HL-60 (cell line): Measurements from ENCODE around the gene NSUN2.

Source experiments
- GABPA ChIP-seq: IDR thresholded peaks from 2 replicates; pipeline ENCODE4 v1.6.1; 2012; ENCODE audit warnings: low read depth
- POLR2AphosphoS5 ChIP-seq: IDR thresholded peaks from 2 replicates; pipeline ENCODE4 v1.6.1; 2012; ENCODE audit warnings: low read depth
- SPI1 ChIP-seq: IDR thresholded peaks from 2 replicates; pipeline ENCODE4 v1.6.1; 2012; ENCODE audit warnings: low read depth, mild to moderate bottlenecking, borderline replicate concordance
- TF ChIP-seq, protein P1 (sequence below): IDR thresholded peaks from one replicate; pipeline ENCODE4 v1.5.1; 2011; ENCODE audit warnings: low read length, control low read depth, inconsistent platforms; ENCODE audit not compliant: insufficient read depth
- TF ChIP-seq, protein P2 (sequence below): IDR thresholded peaks from 2 replicates; pipeline ENCODE4 v1.6.1; 2012; ENCODE audit warnings: low read depth; ENCODE audit not compliant: insufficient replicate concordance

DNA sequence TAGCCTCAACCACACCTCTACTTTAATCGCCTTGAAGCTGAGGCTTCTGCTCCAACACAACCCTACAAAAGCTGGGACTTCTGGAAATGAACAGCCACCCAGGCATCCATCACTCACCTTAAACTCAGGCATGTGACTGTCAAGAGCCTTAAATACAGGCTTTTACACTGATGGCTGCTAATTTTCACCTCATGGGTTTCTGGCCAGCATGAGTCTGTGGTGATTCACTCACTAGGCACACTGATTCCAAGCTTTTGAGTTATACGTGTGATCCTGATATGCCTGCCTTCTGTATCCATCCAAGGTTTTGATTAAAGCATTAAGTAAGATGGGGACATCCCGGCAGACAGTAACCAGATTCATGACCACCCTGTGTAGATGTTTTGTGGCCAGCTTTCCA is 8.9 kb downstream of the NSUN2 start:
- TF ChIP-seq, protein P1, sequence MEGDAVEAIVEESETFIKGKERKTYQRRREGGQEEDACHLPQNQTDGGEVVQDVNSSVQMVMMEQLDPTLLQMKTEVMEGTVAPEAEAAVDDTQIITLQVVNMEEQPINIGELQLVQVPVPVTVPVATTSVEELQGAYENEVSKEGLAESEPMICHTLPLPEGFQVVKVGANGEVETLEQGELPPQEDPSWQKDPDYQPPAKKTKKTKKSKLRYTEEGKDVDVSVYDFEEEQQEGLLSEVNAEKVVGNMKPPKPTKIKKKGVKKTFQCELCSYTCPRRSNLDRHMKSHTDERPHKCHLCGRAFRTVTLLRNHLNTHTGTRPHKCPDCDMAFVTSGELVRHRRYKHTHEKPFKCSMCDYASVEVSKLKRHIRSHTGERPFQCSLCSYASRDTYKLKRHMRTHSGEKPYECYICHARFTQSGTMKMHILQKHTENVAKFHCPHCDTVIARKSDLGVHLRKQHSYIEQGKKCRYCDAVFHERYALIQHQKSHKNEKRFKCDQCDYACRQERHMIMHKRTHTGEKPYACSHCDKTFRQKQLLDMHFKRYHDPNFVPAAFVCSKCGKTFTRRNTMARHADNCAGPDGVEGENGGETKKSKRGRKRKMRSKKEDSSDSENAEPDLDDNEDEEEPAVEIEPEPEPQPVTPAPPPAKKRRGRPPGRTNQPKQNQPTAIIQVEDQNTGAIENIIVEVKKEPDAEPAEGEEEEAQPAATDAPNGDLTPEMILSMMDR, result no peak
- TF ChIP-seq, protein P2, sequence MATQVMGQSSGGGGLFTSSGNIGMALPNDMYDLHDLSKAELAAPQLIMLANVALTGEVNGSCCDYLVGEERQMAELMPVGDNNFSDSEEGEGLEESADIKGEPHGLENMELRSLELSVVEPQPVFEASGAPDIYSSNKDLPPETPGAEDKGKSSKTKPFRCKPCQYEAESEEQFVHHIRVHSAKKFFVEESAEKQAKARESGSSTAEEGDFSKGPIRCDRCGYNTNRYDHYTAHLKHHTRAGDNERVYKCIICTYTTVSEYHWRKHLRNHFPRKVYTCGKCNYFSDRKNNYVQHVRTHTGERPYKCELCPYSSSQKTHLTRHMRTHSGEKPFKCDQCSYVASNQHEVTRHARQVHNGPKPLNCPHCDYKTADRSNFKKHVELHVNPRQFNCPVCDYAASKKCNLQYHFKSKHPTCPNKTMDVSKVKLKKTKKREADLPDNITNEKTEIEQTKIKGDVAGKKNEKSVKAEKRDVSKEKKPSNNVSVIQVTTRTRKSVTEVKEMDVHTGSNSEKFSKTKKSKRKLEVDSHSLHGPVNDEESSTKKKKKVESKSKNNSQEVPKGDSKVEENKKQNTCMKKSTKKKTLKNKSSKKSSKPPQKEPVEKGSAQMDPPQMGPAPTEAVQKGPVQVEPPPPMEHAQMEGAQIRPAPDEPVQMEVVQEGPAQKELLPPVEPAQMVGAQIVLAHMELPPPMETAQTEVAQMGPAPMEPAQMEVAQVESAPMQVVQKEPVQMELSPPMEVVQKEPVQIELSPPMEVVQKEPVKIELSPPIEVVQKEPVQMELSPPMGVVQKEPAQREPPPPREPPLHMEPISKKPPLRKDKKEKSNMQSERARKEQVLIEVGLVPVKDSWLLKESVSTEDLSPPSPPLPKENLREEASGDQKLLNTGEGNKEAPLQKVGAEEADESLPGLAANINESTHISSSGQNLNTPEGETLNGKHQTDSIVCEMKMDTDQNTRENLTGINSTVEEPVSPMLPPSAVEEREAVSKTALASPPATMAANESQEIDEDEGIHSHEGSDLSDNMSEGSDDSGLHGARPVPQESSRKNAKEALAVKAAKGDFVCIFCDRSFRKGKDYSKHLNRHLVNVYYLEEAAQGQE, result no peak
- TF ChIP-seq GABPA, result no peak
- TF ChIP-seq POLR2AphosphoS5, result no peak
- TF ChIP-seq SPI1, result no peak
